SU-DHL-6 (cell line): ENCODE results near the gene TNKS1BP1.

ENCODE experiments used
- EZH2phosphoT487 ChIP-seq: fragments of 200-600 bp; sonication (generic), shearing (Covaris generic); conservative IDR thresholded peaks from 2 replicates; pipeline ENCODE4 v1.6.1; 2018; ENCODE audit warnings: mild to moderate bottlenecking, antibody characterized with exemption, low read length, moderate library complexity, mixed read lengths
- TF ChIP-seq, protein P1 (sequence below): fragments of 200-600 bp; sonication (generic); IDR thresholded peaks from one replicate; pipeline ENCODE4 v1.5.1; 2017; ENCODE audit warnings: antibody characterized with exemption, mild to moderate bottlenecking, low read length, moderate library complexity; ENCODE audit not compliant: insufficient read depth, poor library complexity, severe bottlenecking

DNA sequence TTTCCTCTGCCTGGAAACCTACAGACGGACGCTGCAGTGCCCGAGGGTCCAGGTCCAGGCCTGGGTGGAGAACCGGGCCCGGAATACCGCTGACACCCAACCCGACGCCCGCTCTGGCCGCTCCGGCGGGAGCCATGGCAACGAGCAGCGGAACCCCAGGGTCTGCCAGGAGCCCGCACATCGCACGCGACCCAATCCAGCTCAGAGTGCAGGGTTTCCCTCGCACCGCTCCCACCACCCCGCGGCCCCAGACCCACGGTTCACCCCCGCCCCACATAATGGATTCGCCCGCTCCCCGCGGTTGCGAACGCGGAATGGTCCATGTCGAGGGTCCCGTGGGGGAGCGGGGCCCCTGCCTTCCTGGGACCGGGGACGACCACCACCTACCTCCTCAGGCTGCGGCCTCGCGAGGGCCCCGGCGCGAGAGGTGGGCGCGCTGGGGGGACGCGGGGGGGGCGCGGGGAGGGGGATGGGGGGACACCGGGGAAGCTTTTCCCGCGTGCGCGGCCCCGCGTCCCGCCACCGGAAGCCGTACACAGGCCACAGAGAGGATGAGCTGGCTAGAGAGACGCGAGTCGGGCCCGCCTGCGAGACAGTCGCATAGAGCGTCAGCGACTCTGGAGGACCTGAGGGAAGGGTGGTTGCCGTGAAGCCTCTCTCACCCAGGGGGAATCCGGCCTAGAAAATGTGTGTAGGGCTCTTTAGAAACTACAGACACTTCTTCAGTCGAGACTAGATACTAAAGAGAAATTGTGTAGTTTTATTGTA lies 10.8 kb upstream of the TNKS1BP1 start, which contains the start of gene SSRP1:
- TF ChIP-seq, protein P1, sequence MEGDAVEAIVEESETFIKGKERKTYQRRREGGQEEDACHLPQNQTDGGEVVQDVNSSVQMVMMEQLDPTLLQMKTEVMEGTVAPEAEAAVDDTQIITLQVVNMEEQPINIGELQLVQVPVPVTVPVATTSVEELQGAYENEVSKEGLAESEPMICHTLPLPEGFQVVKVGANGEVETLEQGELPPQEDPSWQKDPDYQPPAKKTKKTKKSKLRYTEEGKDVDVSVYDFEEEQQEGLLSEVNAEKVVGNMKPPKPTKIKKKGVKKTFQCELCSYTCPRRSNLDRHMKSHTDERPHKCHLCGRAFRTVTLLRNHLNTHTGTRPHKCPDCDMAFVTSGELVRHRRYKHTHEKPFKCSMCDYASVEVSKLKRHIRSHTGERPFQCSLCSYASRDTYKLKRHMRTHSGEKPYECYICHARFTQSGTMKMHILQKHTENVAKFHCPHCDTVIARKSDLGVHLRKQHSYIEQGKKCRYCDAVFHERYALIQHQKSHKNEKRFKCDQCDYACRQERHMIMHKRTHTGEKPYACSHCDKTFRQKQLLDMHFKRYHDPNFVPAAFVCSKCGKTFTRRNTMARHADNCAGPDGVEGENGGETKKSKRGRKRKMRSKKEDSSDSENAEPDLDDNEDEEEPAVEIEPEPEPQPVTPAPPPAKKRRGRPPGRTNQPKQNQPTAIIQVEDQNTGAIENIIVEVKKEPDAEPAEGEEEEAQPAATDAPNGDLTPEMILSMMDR, result no peak
- no peak for TF ChIP-seq EZH2phosphoT487
